Keratinocyte (primary cell): ENCODE results near the gene LRATD1. TPM values are rescaled to one million over a fixed set of nuclear protein-coding genes. Genes with fewer than 3 reads are reported as not detected.

ENCODE experiments used
- DNase-seq: peaks from one replicate; pipeline ENCODE4 v3.0.0-alpha.2; 2011; ENCODE audit warnings: low read depth, missing footprints, low spot score
- FAIRE-seq: peaks from 2 replicates; lab custom pipeline; 2011; peaks lifted over from hg19 to GRCh38; lab: Jason Lieb, UNC
- H2AFZ ChIP-seq: 2 replicates; pipeline ENCODE4 v1.6.0; 2012; ENCODE audit warnings: low read length, control low read depth, inconsistent platforms; ENCODE audit not compliant: control insufficient read depth
- H3K27ac ChIP-seq: 2 replicates; pipeline ENCODE4 v1.5.1; 2011; ENCODE audit warnings: low read length; ENCODE audit not compliant: control insufficient read depth, insufficient read depth
- H3K27me3 ChIP-seq: 3 replicates; pipeline ENCODE4 v1.6.0; 2011; ENCODE audit warnings: low read length; ENCODE audit not compliant: control insufficient read depth, insufficient read depth; ENCODE audit errors: extremely low read depth
- H3K36me3 ChIP-seq, 2 experiments: 2 replicates in 1 of 2; 3 replicates in 1 of 2; pipeline ENCODE4 v1.5.1; 2011; ENCODE audit warnings: low read length in 2 of 2, mild to moderate bottlenecking in 1 of 2; ENCODE audit not compliant: control insufficient read depth in 2 of 2, insufficient read depth in 2 of 2; ENCODE audit errors: extremely low read depth in 1 of 2
- H3K4me1 ChIP-seq: 3 replicates; pipeline ENCODE4 v1.5.1; 2011; ENCODE audit warnings: low read length; ENCODE audit not compliant: control insufficient read depth, insufficient read depth; ENCODE audit errors: extremely low read depth
- H3K4me2 ChIP-seq: 3 replicates; pipeline ENCODE4 v1.6.0; 2011; ENCODE audit warnings: low read depth, low read length; ENCODE audit not compliant: control insufficient read depth, insufficient read depth; ENCODE audit errors: extremely low read depth
- H3K4me3 ChIP-seq, 3 experiments: fragments of 200-600 bp in 1 of 3; sonication (generic) in 1 of 3; 2 replicates in 2 of 3; 3 replicates in 1 of 3; pipeline ENCODE4 v1.5.1; 2011 to 2016; ENCODE audit warnings: low read length in 3 of 3, mild to moderate bottlenecking in 3 of 3, control low read depth in 2 of 3, inconsistent platforms in 1 of 3, low read depth in 1 of 3, mixed read lengths in 1 of 3, mixed run types in 1 of 3, moderate library complexity in 1 of 3; ENCODE audit not compliant: control insufficient read depth in 2 of 3, insufficient read depth in 2 of 3; ENCODE audit errors: extremely low read depth in 1 of 3
- H3K79me2 ChIP-seq: 2 replicates; pipeline ENCODE4 v1.6.0; 2012; ENCODE audit warnings: low read length; ENCODE audit not compliant: control insufficient read depth, insufficient read depth
- H3K9ac ChIP-seq: 3 replicates; pipeline ENCODE4 v1.6.0; 2011; ENCODE audit warnings: low read length; ENCODE audit not compliant: control insufficient read depth, insufficient read depth; ENCODE audit errors: extremely low read depth
- H3K9me1 ChIP-seq: 3 replicates; pipeline ENCODE4 v1.6.0; 2011; ENCODE audit warnings: low read length; ENCODE audit not compliant: control insufficient read depth, insufficient read depth; ENCODE audit errors: extremely low read depth
- H3K9me3 ChIP-seq: 2 replicates; pipeline ENCODE4 v1.5.1; 2012; ENCODE audit warnings: low read depth, low read length; ENCODE audit not compliant: control insufficient read depth
- H4K20me1 ChIP-seq: 3 replicates; pipeline ENCODE4 v1.6.0; 2011; ENCODE audit warnings: low read length; ENCODE audit not compliant: control insufficient read depth, insufficient read depth; ENCODE audit errors: extremely low read depth
- CTCF ChIP-seq, 3 experiments: IDR thresholded peaks in 1 of 3; conservative IDR thresholded peaks in 1 of 3; optimal IDR thresholded peaks in 1 of 3; 2 replicates in 2 of 3; 3 replicates in 1 of 3; pipeline versions ENCODE3 to v1.5.1; 2011; ENCODE audit warnings: low read length in 3 of 3, mild to moderate bottlenecking in 3 of 3, moderate library complexity in 2 of 3, control low read depth in 1 of 3, inconsistent platforms in 1 of 3; ENCODE audit not compliant: insufficient read depth in 2 of 3; ENCODE audit errors: extremely low read depth in 1 of 3
- EZH2 ChIP-seq: IDR thresholded peaks from one replicate; pipeline ENCODE4 v1.6.1; 2012; ENCODE audit warnings: inconsistent platforms, mild to moderate bottlenecking, low read length, moderate library complexity
- dilution Hi-C: fragments of 300-500 bp; cut with MboI; formaldehyde crosslinking; loops from one replicate; pipeline ENCODE4 v1.7.0; 2020; ENCODE audit warnings: low sequenced_read_pairs; ENCODE audit not compliant: extremely low pct_ligation_motif_present
- polyA plus RNA-seq, 5 experiments: library from polyadenylated mRNA; depleted of rRNA in 3 of 5; stranded (reverse) in 3 of 5; stranded (forward) in 1 of 5; unstranded in 1 of 5; fragments of >200 nt; gene quantifications; 1 replicate in 1 of 5; 2 replicates in 3 of 5; 3 replicates in 1 of 5; pipeline versions ENCODE4 v1.2.1 to v1.2.3, GENCODE V29; 2011 to 2012; ENCODE audit warnings: missing spikeins in 2 of 5, low read depth in 1 of 5, low replicate concordance in 1 of 5

The LRATD1 gene
- polyA plus RNA-seq, 1 donor (not counting 4 experiments of a cell fraction or from before 2014, with no cell fraction given): 4.3 TPM

- peak overlapping the region; percentile 92 for H2AFZ ChIP-seq
- peak overlapping the region; percentile 67 to 84 (median 84) for H3K4me3 ChIP-seq
- no peaks in the 10 kb centered on the region for H3K9me3 ChIP-seq
- FAIRE-seq (no peak), DNase-seq (no peak)
- H3K36me3 ChIP-seq: peaks cover 0 to 1% of the 10 kb centered on the region in 2 experiments
- dilution Hi-C loops: no loop called here
- TF ChIP-seq EZH2 (no peak), CTCF (optimal IDR thresholded peaks at IDR 0.05 in 1 of 3, IDR thresholded peaks at IDR 0.05 in 1 of 3, conservative IDR thresholded peaks at IDR 0.05 in 1 of 3; ENCODE audit: extremely low read depth in 1 of 3, insufficient read depth in 2 of 3, low read length in 3 of 3) (no peak)
- H3K27me3 ChIP-seq: peaks cover 12% of the 10 kb centered on the region
- peak overlapping the region; percentile 97 for H3K4me2 ChIP-seq
- no peaks in the 10 kb centered on the region for H3K9me1 ChIP-seq
- H3K79me2 ChIP-seq: no peaks in the 10 kb centered on the region
- peak overlapping the region; percentile 66 for H3K9ac ChIP-seq
- peaks cover 30% of the 10 kb centered on the region for H3K4me1 ChIP-seq
- no peaks in the 10 kb centered on the region for H4K20me1 ChIP-seq
- H3K27ac ChIP-seq: no peak overlapping the region
Observed at GRCh38 chr2:14633061-14633460, 544 bp downstream of the LRATD1 start.

GRCh38 chr2:14633461-14634181 lies 1.1 kb downstream of the LRATD1 start:
- DNase-seq (no peak), FAIRE-seq (no peak)
- H3K9me3 ChIP-seq: no peaks in the 10 kb centered on the region
- no peaks in the 10 kb centered on the region for H3K79me2 ChIP-seq
- no peak overlapping the region for H3K27ac ChIP-seq
- no peaks in the 10 kb centered on the region for H3K9me1 ChIP-seq
- peaks cover 26% of the 10 kb centered on the region for H3K4me1 ChIP-seq
- TF ChIP-seq EZH2 (peak; percentile 55), CTCF (optimal IDR thresholded peaks at IDR 0.05 in 1 of 3, IDR thresholded peaks at IDR 0.05 in 1 of 3, conservative IDR thresholded peaks at IDR 0.05 in 1 of 3; ENCODE audit: extremely low read depth in 1 of 3, insufficient read depth in 2 of 3, low read length in 3 of 3) (no peak)
- peak overlapping the region; percentile 92 for H2AFZ ChIP-seq
- dilution Hi-C loops: no loop called here
- H3K9ac ChIP-seq: peak overlapping the region; percentile 66
- H3K36me3 ChIP-seq: peaks cover 0 to 1% of the 10 kb centered on the region in 2 experiments
- peak overlapping the region; percentile 67 to 84 (median 84) for H3K4me3 ChIP-seq
- H3K27me3 ChIP-seq: peaks cover 12% of the 10 kb centered on the region
- H3K4me2 ChIP-seq: peak overlapping the region; percentile 97
- no peaks in the 10 kb centered on the region for H4K20me1 ChIP-seq
